COR-L47 (cell line): ENCODE measurements around the gene PRKG1.
"Not testable (repeated sequence)": the region's sequence is repeated elsewhere in the genome, so short reads cannot be mapped to it uniquely, and the experiment has no call there.

Experiments used
- DNase-seq: peaks from one replicate; lab custom pipeline; 2025; lab: John Stamatoyannopoulos, UW

PRKG1 gene

DNA sequence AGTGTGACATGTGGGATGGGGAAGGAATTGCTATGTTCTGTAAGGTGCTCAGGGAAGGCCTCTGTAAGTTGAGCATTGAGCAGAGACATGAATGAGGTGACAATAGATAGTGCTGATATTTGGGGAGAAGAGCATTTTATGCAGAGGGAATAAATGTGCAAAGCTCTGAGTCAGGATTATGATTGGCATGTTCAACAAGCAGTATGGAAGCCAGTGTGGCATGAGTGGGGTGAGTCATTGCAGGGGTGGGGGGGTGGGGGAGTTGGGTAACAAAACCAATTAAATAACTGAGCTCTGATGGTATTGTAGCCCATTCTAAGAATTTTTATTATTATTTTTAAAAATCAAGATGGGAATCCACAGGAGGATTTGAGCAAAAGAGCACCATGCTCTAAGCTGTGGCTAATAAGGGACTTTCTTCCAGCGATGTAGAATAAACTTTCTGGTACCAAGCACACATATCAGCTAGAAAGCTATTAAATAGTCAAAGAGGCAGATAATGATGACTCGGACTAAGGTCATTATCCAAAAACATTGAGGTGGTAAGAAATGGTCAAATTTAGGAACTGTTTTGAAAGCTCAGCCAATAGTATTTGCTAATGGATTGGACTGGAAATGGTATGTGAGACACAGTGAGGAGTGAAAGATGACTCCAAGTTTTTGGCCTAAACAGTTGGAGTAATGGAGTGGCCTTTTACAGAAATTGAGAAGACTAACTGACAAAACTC lies 96.4 kb downstream of the PRKG1 start:
- no peak for DNase-seq

- no peak for DNase-seq
Measured at GRCh38 chr10:51171946-51172345, 97.7 kb downstream of the PRKG1 start.

- DNase-seq = no peak
Measured at GRCh38 chr10:51176976-51177695, 102.8 kb downstream of the PRKG1 start.

GRCh38 chr10:51178634-51179033 lies 104.3 kb downstream of the PRKG1 start:
- no peak for DNase-seq

DNA sequence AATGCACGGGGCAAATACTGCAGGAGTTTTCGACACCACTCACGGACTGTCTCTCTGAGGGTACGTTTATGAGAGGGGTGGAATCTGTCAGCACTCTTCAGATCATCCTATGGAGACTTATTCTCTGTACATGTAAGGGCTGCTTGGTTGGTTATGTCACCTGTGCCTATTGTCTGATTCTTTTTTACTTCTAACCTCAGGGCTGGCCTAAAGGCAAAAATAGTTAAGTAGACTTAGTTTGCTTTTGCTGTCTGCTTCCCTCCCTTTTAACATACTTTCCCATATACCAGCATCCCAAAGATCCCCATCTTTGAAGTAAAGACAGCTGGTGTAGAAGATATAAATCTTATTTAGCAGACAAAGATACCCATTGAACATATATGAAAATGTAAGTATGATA lies 105.9 kb downstream of the PRKG1 start:
- DNase-seq = no peak

GRCh38 chr10:51183783-51184182 lies 109.5 kb downstream of the PRKG1 start:
- DNase-seq = no peak

GRCh38 chr10:51186361-51186760 lies 112.1 kb downstream of the PRKG1 start:
- no peak for DNase-seq

- no peak for DNase-seq
Measured at GRCh38 chr10:51188008-51188407, 113.7 kb downstream of the PRKG1 start.

- no peak for DNase-seq
Measured at GRCh38 chr10:51188866-51189265, 114.6 kb downstream of the PRKG1 start.

DNA sequence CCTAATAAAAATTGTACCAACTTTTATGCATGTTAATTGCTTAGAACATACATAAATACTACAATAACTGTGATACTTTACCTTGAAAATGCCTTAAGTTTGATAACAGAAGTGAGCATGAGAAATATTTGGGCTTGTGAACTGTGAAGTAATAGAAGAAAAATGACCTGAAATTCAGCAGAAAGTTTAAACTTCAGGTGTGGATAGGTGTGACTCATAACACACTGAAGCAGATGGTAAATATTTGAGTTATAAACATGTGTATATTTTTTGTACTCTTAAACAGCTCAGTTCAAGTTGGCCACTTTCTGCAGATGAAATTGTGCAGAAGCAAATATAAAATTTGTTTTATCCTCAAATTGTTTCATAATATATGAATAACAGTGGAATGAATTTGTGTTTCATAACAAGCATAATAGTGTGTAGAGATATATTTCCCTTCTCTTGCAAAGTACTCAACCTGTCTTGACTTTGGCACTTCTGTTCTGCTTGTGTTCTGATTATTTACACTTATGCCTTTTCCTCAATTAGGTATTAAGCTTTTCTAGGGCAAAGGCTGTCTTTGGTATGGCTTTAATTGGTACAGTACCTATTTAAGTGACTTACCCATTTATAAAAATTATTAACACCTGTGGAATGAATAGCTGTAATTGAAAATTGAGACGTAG lies 122.4 kb downstream of the PRKG1 start:
- no peak for DNase-seq

GRCh38 chr10:51198170-51198569 lies 123.9 kb downstream of the PRKG1 start:
- no peak for DNase-seq

DNA sequence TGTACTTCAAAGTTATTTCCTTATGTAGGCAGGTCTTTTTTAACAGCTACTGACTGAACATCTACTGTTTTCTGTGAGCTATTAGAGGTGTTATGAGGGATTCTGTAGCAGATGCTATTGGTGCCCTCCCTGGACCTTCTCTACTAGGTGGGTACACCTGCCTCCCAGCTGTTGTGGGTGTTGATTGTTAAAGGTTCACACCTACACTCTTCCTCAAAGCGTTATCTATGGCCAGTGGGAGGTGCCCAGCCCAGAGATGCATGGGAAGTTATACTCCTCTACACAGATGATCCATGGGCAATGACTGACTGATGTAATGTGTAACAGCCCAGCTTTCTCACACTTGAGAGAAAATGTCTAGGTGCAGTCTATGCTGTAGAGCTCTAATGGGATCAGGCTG lies 127.7 kb downstream of the PRKG1 start:
- no peak for DNase-seq

DNA sequence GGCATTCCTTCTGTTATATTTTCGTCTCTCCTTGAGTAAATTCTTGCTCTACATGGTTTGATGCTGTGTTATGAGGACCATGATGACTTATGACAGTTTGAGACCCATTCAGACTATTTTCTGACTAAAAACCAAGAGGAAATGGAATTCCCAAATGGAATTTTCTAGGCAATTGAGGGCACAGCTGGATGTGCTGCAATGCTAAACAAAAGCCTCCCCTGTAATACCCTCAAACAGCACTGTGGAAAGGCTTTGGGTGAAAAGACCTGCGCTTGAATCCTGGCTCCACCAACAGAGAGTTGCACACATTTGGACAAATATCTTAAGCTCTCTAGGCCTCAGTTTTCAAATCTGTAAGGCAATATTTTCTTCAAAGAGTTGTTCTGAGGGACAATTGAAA lies 129.1 kb downstream of the PRKG1 start:
- DNase-seq = no peak

- no peak for DNase-seq
Measured at GRCh38 chr10:51204066-51204465, 129.8 kb downstream of the PRKG1 start.

- DNase-seq = no peak
Measured at GRCh38 chr10:51204701-51205100, 130.4 kb downstream of the PRKG1 start.

- no peak for DNase-seq
Measured at GRCh38 chr10:51206500-51206899, 132.2 kb downstream of the PRKG1 start.

GRCh38 chr10:51212937-51213336 lies 138.7 kb downstream of the PRKG1 start:
- not testable (repeated sequence) for DNase-seq

DNA sequence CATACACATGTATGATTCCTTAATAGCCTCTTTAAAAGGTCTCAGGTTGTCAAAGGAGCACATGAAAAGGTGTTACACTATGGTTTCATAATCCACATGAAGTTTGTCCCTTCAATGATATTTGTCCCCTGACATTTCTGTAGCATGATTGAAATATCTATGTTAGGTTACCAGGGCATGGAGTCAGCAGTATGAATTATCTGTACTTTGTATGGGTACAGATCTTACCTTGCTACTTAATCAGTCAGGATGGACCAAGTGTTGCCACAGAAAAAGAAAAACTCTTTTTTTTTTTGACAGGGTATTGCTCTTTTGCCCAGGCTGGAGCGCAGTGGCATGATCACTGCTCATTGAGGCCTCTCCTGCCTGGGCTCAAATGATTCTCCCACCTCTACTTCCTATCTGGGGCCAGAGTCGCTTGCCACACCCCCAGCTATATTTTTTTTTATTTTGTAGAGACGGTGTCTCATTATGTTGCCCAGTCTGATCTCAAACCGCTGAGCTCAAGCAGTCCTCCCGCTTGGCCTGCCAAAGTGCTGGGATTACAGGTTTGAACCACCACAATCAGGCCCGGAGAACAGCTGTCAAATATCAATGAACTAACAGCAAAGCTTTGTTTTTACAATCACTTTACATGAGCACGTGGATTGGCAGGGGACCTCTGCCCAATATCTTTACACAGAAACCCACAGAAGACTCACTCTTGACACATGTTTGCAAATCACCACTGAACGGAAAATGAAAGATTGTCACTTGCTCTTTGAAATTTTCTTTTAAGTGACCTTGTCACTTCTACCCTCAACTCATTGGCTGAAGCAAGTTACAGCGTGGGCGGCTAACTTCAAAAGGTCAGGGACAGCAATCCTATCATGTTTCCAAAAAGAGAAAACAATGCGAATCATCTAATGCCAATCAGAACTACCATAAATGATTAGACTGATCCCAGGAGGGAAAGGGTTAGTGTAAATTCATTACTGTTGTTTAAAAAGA lies 140.2 kb downstream of the PRKG1 start:
- no peak for DNase-seq

DNA sequence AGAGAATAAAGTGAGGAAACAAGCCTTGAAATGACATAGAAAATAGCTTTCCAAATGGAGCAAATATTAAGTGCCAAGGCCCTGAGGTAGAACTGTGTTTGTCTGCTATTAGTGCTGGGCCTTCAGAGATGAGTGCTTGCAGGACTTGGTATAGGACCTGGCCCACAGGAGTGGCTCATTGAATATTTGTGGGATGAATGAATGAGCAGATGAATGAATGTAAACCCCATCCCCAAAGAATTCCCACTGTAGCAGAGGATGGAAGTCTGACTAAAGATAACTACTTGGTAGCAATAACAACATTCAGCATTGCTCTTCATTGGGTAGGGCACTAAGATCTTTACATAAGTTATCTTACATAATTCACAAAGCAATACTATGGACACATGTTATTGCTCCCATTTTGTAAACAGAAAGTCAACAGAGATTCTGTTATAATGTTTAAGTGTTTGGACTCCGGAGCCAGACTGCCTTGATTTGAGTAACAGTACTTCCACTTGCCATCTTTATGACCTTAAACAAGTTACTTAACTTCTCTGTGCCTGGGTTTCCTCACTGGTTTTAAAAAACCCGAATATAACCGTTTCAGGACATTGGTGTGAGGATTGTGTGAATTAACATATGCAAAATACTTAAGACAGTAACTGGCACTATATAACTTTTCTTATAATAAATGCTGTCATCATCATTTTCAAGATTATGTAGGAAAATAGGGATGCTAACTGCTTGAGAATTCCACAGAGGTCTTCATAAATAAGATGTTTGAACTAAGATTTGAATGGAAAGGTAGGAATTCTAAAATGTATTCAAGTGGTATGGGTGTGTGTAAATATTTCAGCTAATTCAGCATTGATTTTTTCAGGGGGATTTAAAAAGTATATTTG lies 141.9 kb downstream of the PRKG1 start:
- DNase-seq = no peak

DNA sequence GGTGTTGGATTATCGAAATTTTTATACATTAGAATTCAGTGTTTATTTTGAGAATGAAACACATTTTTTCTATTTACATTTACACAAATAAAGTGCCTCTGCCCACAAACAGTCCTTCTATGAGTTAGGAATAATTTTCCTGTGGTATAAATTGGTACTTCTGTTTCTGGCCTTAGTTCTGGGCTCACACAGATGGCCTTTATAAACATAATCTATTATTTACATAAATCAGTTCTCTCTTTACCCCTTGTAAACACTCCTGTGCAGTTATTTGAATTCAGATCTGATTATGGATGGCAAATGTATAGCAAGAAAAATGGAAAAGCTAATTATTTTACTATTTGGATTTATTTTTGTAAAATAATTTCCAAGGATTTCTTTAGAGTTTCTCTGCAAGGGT lies 143.2 kb downstream of the PRKG1 start:
- DNase-seq = no peak

GRCh38 chr10:51224671-51225161 lies 150.4 kb downstream of the PRKG1 start:
- DNase-seq = no peak
